ENCODE results near the gene INSYN2B.

The INSYN2B gene

GRCh38 chr5:169991115-169991869, 11.0 kb upstream of the INSYN2B start:
- DNase-seq (no peak), ATAC-seq (no peak)
- Mint-ChIP-seq H3K27me3 (no peaks in the 10 kb centered on the region), H3K27ac (no peak overlapping the region), H3K9me3 (no peaks in the 10 kb centered on the region), H3K4me1 (no peaks in the 10 kb centered on the region), H3K36me3 (ENCODE audit: low read depth) (peaks cover 40% of the 10 kb centered on the region), H3K4me3 (no peak overlapping the region)

GRCh38 chr5:169989365-169989764, 9.1 kb upstream of the INSYN2B start:
- H3K4me3 Mint-ChIP-seq, result no peak overlapping the region
- H3K27ac Mint-ChIP-seq, result no peak overlapping the region
- H3K4me1 Mint-ChIP-seq, result no peaks in the 10 kb centered on the region
- ATAC-seq (no peak), DNase-seq (no peak)
- no peaks in the 10 kb centered on the region for H3K9me3 Mint-ChIP-seq
- H3K36me3 Mint-ChIP-seq (ENCODE audit: low read depth), result peaks cover 42% of the 10 kb centered on the region
- no peaks in the 10 kb centered on the region for H3K27me3 Mint-ChIP-seq

GRCh38 chr5:169988947-169989346, 8.7 kb upstream of the INSYN2B start:
- Mint-ChIP-seq H3K27ac (no peak overlapping the region), H3K4me1 (no peaks in the 10 kb centered on the region), H3K36me3 (ENCODE audit: low read depth) (peaks cover 40% of the 10 kb centered on the region), H3K27me3 (no peaks in the 10 kb centered on the region), H3K4me3 (no peak overlapping the region), H3K9me3 (no peaks in the 10 kb centered on the region)
- ATAC-seq, result no peak
- DNase-seq, result no peak

GRCh38 chr5:169988206-169988605, 7.9 kb upstream of the INSYN2B start:
- no peak for DNase-seq
- no peak for ATAC-seq
- Mint-ChIP-seq H3K36me3 (ENCODE audit: low read depth) (peaks cover 44% of the 10 kb centered on the region), H3K9me3 (no peaks in the 10 kb centered on the region), H3K4me3 (no peak overlapping the region), H3K27me3 (no peaks in the 10 kb centered on the region), H3K4me1 (no peaks in the 10 kb centered on the region), H3K27ac (no peak overlapping the region)

GRCh38 chr5:169979871-169980270, 424 bp downstream of the INSYN2B start:
- H3K4me1 Mint-ChIP-seq, result no peaks in the 10 kb centered on the region
- no peaks in the 10 kb centered on the region for H3K27me3 Mint-ChIP-seq
- no peaks in the 10 kb centered on the region for H3K9me3 Mint-ChIP-seq
- peaks cover 24% of the 10 kb centered on the region for H3K36me3 Mint-ChIP-seq (ENCODE audit: low read depth)
- no peak for ATAC-seq
- no peak overlapping the region for H3K27ac Mint-ChIP-seq
- DNase-seq, result no peak
- H3K4me3 Mint-ChIP-seq, result no peak overlapping the region

GRCh38 chr5:169978714-169979113, 1.6 kb downstream of the INSYN2B start:
- H3K9me3 Mint-ChIP-seq, result no peaks in the 10 kb centered on the region
- H3K36me3 Mint-ChIP-seq (ENCODE audit: low read depth), result peaks cover 20% of the 10 kb centered on the region
- no peak for ATAC-seq
- H3K27ac Mint-ChIP-seq, result no peak overlapping the region
- H3K4me1 Mint-ChIP-seq, result no peaks in the 10 kb centered on the region
- H3K27me3 Mint-ChIP-seq, result no peaks in the 10 kb centered on the region
- no peak overlapping the region for H3K4me3 Mint-ChIP-seq
- no peak for DNase-seq

GRCh38 chr5:169974121-169974770, 6.0 kb downstream of the INSYN2B start:
- DNase-seq (no peak), ATAC-seq (no peak)
- no peak overlapping the region for H3K27ac Mint-ChIP-seq
- H3K4me1 Mint-ChIP-seq, result no peaks in the 10 kb centered on the region
- no peaks in the 10 kb centered on the region for H3K27me3 Mint-ChIP-seq
- H3K4me3 Mint-ChIP-seq, result no peak overlapping the region
- H3K9me3 Mint-ChIP-seq, result no peaks in the 10 kb centered on the region
- H3K36me3 Mint-ChIP-seq (ENCODE audit: low read depth), result peaks cover 3% of the 10 kb centered on the region

GRCh38 chr5:169973056-169973455, 7.2 kb downstream of the INSYN2B start:
- no peak for ATAC-seq
- H3K36me3 Mint-ChIP-seq (ENCODE audit: low read depth), result peaks cover 4% of the 10 kb centered on the region
- no peaks in the 10 kb centered on the region for H3K27me3 Mint-ChIP-seq
- no peak overlapping the region for H3K4me3 Mint-ChIP-seq
- H3K9me3 Mint-ChIP-seq, result no peaks in the 10 kb centered on the region
- no peak overlapping the region for H3K27ac Mint-ChIP-seq
- no peak for DNase-seq
- no peaks in the 10 kb centered on the region for H3K4me1 Mint-ChIP-seq

- H3K9me3 Mint-ChIP-seq, result no peaks in the 10 kb centered on the region
- no peak overlapping the region for H3K27ac Mint-ChIP-seq
- DNase-seq, result no peak
- ATAC-seq, result no peak
- H3K36me3 Mint-ChIP-seq (ENCODE audit: low read depth), result peaks cover 12% of the 10 kb centered on the region
- H3K4me1 Mint-ChIP-seq, result no peaks in the 10 kb centered on the region
- H3K4me3 Mint-ChIP-seq, result no peak overlapping the region
- H3K27me3 Mint-ChIP-seq, result no peaks in the 10 kb centered on the region
These were observed 8.5 kb downstream of the INSYN2B start for GRCh38 chr5:169971780-169972179.

- Mint-ChIP-seq H3K27me3 (no peaks in the 10 kb centered on the region), H3K27ac (no peak overlapping the region), H3K4me3 (no peak overlapping the region), H3K36me3 (ENCODE audit: low read depth) (peaks cover 12% of the 10 kb centered on the region), H3K9me3 (no peaks in the 10 kb centered on the region), H3K4me1 (no peaks in the 10 kb centered on the region)
- ATAC-seq, result no peak
- DNase-seq, result no peak
These were observed 9.2 kb downstream of the INSYN2B start for GRCh38 chr5:169970911-169971765.

GRCh38 chr5:169970339-169970738, 10.0 kb downstream of the INSYN2B start:
- no peaks in the 10 kb centered on the region for H3K27me3 Mint-ChIP-seq
- peak overlapping the region; percentile 17 for H3K27ac Mint-ChIP-seq
- no peaks in the 10 kb centered on the region for H3K4me1 Mint-ChIP-seq
- H3K9me3 Mint-ChIP-seq, result no peaks in the 10 kb centered on the region
- H3K36me3 Mint-ChIP-seq (ENCODE audit: low read depth), result peaks cover 11% of the 10 kb centered on the region
- DNase-seq (no peak), ATAC-seq (no peak)
- no peak overlapping the region for H3K4me3 Mint-ChIP-seq

- Mint-ChIP-seq H3K4me1 (no peaks in the 10 kb centered on the region), H3K9me3 (no peaks in the 10 kb centered on the region), H3K27me3 (no peaks in the 10 kb centered on the region), H3K36me3 (ENCODE audit: low read depth) (peaks cover 21% of the 10 kb centered on the region), H3K4me3 (no peak overlapping the region), H3K27ac (no peak overlapping the region)
- DNase-seq (no peak), ATAC-seq (no peak)
These were observed 16.0 kb downstream of the INSYN2B start for GRCh38 chr5:169964246-169964645.

- Mint-ChIP-seq H3K27me3 (no peaks in the 10 kb centered on the region), H3K27ac (no peak overlapping the region), H3K4me3 (no peak overlapping the region), H3K4me1 (no peaks in the 10 kb centered on the region), H3K36me3 (ENCODE audit: low read depth) (peaks cover 16% of the 10 kb centered on the region), H3K9me3 (no peaks in the 10 kb centered on the region)
- no peak for DNase-seq
- no peak for ATAC-seq
These were observed 19.6 kb downstream of the INSYN2B start for GRCh38 chr5:169960659-169961058.

GRCh38 chr5:169958278-169958677, 22.0 kb downstream of the INSYN2B start:
- DNase-seq (no peak), ATAC-seq (no peak)
- Mint-ChIP-seq H3K4me1 (no peaks in the 10 kb centered on the region), H3K27ac (no peak overlapping the region), H3K9me3 (no peaks in the 10 kb centered on the region), H3K4me3 (no peak overlapping the region), H3K36me3 (ENCODE audit: low read depth) (peaks cover 13% of the 10 kb centered on the region), H3K27me3 (no peaks in the 10 kb centered on the region)

GRCh38 chr5:169956756-169957155, 23.5 kb downstream of the INSYN2B start:
- ATAC-seq (no peak), DNase-seq (no peak)
- Mint-ChIP-seq H3K27me3 (no peaks in the 10 kb centered on the region), H3K4me1 (no peaks in the 10 kb centered on the region), H3K9me3 (no peaks in the 10 kb centered on the region), H3K4me3 (no peak overlapping the region), H3K36me3 (ENCODE audit: low read depth) (peaks cover 9% of the 10 kb centered on the region), H3K27ac (no peak overlapping the region)

Measured in activated naive CD8-positive, alpha-beta T cell treated with anti-CD3 and anti-CD28 coated beads, Interleukin-2, amount 50 U/mL, for 24 hours (primary cell).